GM21381 (cell line): ENCODE measurements around the gene PDHB.
"Not testable (repeated sequence)": the region's sequence is repeated elsewhere in the genome, so short reads cannot be mapped to it uniquely, and the experiment has no call there.

Experiments
- ATAC-seq: cut with Tn5 transposase; IDR thresholded peaks from one replicate; pipeline ENCODE4 v1.9.1; 2021; ENCODE audit warnings: mild to moderate bottlenecking, moderate library complexity; ENCODE audit not compliant: unreplicated experiment

Gene PDHB

DNA sequence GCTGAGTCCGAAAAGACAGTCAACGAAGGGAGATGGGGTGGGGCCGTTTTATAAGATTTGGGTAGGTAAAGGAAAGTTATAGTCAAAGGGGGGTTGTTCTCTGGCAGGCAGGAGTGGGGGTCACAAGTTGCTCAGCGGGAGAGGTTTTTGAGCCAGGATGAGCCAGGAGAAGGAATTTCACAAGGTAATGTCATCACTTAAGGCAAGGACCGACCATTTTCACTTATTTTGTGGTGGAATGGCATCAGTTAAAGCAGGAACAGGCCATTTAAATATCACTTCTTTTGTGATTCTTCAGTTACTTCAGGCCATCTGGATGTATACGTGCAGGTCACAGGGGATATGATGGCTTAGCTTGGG lies 7.3 kb upstream of the PDHB start:
- not testable (repeated sequence) for ATAC-seq

DNA sequence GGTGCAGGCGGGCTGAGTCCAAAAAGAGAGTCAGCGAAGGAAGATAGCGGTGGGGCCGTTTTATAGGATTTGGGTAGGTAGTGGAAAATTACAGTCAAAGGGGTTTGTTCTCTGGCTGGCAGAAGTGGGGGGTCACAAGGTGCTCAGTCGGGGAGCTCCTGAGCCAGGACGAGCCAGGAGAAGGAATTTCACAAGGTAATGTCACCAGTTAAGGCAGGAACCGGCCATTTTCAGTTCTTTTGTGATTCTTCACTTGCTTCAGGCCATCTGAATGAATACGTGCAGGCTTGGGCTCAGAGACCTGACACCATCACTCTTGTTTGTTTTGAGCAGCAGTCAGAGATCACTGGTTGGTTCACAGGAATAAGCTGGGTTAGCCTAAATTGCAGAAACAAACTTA lies 3.6 kb upstream of the PDHB start:
- ATAC-seq: not testable (repeated sequence)

DNA sequence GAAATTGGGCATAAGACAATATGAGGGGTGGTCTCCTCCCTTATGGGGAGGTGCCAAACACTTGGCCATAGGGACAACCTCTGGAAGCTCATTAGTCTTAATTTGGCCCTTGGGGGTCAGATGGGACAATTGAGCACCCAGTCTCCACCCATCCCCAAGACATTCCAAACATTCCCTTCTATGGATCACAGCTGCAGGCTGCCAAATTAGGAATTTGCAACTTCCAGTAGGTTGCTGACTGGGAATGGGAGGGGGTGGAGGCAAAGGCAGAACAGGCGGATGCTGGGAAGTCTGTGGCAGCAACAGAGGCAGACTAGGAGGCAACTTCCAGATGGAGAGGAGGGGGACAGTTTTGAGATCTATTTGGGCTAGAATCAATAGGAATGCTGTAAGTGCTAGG lies 1.4 kb upstream of the PDHB start:
- ATAC-seq: no peak

DNA sequence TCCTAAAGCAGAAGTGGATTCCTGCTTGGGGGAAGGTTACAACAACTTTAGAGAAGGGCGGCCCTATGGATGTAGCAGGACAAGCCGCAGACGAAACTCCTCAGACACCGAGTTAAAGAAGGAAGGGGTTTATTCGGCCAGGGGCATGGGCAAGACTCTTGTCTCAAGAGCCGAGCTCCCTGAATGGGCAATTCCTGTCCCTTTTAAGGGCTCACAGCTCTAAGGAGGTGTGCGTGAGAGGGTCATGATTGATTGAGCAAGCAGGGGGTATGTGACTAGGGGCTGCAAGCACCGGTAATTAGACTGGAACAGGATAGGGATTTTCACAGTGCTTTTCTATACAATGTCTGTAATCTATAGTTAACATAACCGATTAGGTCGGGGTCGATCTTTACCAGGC lies 879 bp upstream of the PDHB start:
- no peak for ATAC-seq

DNA sequence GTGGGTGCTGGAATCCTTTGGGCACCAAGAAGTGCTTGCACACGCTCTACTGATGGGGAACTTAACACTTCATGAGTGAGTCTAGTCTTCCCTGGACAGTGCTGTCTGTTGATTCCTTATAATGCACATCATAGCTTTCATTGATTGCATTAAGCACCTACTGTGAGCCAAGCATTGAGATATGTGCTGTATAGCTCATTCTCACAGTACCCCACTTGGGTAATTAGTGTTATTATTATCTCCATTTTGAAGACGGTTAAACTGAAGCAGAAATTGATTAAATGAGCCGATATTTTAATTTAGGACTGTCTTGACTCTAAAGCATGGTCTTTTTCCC lies 504 bp upstream of the PDHB start:
- no peak for ATAC-seq

DNA sequence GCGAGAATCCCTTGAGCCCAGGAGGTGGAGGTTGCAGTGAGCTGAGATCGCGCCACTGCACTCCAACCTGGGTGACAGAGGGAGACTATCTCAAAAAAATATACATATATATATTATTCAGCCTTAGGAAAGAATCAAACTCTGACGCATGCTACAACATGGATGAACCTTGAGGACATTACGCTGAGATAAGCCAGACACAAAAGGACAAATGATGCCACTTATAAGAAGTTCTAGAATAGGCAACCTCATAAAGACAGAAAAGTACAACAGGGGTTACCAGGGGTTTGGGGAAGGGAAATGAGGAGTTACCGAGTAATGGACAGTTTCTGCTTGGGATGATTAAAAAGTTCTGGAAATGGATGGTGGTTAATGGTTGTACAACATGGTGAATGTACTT lies 727 bp downstream of the PDHB start:
- ATAC-seq: no peak

DNA sequence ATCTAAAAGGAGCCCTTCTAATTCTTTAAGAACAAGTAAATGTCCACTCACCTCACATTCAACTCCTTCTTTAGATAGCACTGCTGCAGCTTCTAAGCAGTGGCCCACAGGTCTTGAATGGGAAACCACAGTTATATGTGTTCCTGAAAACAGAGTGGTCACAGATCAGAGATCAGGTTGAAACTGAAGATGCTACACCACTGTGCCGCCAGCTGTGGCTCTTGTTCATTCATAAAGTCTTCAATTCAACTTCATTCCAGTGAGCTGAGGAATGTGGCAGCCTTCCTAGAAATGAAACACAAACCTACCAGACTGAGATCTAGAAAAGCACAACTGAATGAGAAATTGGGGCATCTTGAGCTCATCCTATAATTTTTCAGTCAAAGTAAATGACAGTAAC lies 4.0 kb downstream of the PDHB start:
- peak; percentile 45 for ATAC-seq

DNA sequence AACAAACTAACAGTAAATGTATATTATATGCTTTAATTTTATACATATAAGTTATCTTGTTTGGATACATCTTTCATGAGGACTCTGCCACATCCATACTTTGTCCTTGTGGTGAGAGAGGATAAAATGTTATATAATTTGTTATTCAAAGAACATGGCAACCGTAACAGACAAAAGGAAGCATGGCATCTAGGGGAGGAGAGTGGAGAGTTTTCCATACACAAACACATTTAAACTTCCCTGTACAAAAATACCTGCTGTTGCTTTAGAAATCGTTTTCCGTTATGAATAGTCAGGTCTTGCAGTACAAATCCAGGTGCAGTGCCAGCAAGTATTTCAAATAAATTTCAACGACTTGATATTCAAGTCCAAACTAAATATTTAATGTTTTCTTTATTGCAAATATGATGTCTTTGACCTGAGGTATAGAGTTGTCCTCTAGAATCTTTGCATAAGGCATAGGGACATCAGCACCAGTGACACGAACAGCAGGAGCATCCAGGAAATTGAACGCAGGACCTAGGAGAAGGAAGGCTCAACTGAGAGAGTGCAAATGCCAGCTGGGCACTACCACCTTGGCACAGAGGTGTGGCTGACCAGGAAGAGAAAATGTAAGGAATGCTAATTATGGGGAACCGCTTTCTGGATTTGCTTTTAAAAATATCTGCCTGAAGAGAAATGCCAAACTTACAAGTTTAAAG lies 5.8 kb downstream of the PDHB start:
- ATAC-seq: no peak

DNA sequence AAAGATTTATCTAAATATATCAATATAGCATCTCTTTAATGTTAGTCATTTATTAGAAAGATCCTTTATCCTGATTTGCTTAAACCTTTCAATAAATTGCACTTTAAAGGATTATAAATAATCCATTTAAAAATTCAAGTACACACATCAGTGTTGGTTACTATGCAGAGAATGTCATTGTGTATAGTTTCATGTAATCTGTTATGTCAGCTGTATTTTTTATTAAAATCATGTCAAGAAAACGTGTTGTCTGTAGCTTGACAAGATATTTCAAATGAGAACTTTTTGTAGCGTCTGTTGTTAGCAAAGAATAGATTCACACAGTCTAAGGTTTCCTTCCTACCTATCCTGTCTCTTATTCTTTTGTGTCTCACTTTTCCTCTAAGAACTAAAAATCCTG lies 7.8 kb downstream of the PDHB start:
- no peak for ATAC-seq

DNA sequence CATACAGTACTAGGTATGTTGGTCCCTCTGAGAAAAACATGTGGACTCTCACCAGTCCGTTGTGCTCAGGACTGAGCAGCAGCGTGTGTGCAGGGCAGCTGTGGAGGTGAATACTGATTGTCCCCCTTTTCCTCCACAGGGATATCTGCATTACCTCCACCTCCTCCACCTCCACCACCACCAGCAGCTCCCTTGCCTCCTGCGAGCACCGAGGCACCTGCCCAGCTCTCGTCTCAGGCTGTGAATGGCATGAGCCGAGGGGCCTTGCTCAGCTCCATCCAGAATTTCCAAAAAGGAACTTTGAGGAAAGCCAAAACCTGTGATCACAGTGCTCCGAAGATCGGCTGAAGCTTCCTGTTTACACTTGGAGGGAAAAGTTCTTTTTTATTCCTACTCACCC lies 9.0 kb downstream of the PDHB start:
- no peak for ATAC-seq

DNA sequence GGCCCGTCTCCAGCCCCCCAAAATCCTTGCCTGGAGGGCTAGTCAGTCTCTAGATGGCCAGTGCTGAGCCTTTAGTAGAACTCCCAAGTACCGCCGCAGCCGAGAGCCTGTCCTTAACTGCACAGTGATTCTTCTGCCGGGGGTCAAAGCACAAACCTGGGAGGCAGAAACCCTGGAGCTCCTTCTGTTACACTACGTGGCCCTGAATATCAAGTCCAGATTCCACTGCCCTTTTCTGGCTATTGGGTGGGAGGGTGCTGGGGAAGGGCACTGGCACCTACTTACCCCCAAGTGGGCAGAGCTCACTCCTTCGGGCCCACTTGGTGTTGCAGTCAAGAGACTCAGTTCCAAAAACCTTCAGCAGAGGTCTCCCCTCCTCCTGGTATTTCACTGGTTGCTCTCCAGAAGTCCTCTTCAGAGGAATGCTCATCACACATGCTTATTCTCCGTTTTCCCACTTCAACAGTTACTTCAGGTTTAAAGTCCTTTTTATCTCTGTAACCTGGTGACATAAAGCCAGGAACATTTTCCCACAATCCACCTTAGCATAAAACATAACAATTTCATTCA lies 10.8 kb downstream of the PDHB start:
- no peak for ATAC-seq

DNA sequence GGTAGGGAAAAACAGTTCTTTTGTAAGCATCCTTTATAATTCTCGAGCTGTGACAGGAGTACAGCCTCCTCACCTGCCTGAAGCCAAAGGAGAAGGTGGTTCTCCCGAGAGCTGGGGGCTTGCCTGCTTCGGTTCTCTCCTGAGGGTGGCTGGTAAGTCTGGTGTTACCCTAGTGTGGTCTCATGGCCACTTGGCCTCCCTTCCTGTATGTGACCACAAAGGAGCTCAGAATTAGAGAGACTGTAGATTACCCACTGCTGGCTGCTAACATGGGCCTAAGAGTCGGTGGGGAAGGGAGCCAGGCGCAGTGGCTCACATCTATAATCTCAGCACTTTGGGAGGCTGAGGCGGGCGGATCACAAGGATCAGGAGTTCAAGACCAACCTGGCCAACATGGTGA lies 12.6 kb downstream of the PDHB start:
- no peak for ATAC-seq

DNA sequence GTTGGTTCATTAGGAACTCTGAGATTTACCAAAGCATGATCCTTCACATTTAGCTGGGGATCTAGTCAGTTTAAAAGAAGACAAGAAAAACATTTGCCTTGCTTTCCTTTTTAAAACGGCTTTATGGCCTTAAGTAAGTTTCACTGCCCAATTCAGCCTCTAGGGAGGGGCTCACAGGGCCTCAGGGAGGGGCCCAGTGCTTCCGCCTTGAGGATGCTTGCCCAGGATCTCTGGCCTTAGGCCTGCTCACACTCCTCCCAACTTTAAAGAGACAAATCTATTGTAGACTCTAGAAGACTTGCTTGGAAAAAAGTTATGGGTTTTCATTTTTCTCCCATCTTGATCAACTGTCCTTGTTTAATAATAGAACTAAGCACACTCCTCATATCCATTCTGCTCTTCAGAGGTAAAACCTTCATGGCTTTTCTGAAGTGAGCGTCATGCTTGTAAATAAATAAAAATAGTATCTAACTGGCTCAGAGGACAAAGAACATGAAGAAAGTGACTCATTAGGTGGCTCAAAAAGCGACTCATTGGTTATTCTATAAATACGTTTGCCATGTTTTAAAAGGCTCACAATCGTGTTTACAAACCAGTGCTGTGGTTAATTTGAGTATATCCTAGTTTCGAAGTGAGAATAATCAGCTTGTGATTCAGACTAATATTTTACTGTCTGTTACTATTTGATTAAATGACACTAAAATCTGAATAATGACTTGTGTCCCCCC lies 13.7 kb downstream of the PDHB start:
- peak; percentile 59 for ATAC-seq

DNA sequence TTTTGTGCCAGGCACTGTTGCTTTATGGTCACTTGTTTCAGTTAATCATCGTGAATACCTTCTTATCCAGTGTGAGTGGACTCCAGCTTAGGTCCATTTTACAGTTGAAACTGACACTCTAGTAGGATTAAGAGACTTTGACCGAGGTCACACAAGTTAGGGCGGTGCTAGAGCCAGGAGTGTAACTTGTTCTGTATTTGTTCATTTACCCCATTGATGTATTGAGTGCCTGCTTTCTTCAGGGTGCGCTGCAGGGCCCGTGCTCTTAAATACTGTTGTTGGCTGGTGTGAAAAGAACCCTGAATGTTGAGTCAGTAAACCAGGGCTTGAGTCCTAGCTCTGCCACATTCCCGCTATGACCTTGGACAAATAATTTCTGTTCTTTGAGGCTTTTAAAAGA lies 15.4 kb downstream of the PDHB start:
- ATAC-seq: no peak

DNA sequence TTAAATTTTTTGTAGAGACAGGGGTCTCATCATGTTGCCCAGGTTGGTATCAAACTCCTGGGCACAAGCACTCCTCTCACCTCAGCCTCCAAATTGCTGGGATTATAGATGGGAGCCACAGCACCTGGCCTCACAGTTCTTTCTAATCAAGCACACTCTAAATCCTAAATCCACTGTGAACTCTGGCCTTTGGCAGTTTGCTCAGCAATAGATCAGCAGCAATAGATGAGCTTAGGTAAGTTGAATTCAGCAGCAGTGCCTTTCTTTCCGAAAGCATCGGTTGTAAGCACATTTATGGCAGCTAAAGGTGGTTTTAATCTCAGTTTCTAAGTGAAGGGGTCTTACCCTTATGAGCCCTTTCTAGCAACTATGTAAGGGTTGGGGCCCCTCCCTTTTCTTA lies 16.6 kb downstream of the PDHB start:
- no peak for ATAC-seq

DNA sequence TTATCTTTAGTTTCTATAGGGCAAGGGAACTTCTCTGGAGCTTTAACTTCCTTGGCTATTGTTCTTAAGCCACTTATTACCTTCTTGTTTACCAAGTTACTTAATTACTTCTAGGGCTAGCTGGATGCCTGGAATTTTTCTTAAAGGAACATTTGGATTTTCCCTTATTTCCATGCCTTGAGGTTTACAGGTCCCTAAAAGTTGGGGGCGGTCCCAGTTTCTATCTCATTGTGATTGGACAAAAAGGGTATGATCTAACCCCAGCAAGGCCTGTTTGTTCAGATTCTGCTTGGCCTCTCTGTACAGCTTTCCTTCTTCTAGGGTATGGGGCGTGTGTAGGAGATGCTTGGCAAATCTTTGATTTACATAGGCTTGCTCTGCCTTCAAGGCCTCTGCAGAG lies 17.4 kb downstream of the PDHB start:
- ATAC-seq: no peak

DNA sequence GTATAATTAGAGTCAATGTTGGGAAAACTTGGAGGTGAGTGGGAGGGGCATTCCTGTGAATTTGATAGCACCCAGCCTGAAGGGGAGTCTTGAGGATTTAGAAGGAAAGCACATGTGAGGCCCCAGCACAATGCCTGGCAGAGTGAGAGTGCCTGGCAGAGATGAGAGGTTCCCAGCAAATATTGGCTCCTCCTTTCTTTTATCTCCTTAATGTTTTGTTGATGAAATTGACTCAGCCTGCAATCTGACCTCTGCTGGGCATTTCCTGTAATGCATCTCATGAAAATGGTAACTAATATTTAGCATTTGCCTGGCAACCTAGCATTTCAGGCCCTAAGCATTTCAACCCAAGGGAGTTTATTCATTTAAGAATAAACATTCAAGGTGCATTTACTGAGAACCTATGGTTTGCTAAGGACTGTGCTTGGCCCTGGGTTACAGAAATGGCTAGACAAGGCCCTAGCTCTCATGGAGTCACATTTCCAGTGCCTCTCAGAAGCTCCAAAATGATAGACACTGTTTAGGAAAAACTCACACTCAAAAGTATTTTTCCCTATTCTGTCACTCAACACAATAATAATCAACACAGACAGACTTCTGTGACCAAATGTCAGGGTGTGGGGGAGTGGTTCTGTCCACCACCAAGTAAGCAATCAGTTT lies 19.0 kb downstream of the PDHB start:
- ATAC-seq: no peak

DNA sequence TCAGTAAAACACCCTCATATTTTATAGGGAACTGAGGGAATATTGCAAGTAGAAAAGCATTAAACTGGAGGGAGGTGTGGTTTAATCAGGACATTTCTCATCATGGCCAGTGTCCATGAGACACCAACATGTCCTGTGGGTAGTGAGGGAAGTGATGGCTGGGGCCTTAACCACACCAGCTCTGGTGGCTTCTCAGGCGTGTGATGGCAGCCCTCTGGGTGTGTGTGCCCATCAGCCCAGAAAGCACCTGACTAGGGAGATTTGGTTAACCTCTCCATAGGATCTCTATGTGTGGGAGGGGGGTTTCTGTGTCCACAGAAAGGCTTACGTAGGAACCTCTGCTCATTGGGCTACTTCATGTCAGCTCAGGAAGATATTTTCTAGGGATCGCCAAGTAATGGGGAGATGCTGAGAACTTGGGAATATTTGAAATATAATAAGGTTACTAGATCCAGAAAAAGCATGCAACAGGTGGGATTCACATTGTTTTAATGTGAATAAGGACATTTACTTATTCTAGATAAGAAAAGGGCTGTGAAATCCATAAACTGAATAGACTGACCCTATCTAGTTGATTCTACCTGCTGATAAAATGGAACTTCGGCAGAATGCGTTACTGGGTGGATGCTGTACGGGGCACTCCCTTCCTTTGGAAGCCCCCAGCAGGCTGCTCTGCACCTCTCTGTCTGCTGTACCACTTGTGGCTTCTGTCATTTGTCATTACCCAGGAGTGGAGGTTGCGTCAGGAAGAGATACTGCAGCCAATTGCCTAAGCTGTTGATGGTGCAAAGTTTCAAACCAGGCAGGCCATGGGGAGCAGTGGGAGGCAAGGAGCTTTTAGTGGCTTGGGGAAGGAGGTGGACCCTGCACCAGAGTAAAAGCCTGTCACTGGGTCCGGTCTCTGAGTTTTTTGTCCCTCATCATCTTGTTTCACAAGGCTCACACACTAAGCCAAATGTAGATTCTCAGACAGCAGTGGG lies 21.5 kb downstream of the PDHB start:
- ATAC-seq: no peak

DNA sequence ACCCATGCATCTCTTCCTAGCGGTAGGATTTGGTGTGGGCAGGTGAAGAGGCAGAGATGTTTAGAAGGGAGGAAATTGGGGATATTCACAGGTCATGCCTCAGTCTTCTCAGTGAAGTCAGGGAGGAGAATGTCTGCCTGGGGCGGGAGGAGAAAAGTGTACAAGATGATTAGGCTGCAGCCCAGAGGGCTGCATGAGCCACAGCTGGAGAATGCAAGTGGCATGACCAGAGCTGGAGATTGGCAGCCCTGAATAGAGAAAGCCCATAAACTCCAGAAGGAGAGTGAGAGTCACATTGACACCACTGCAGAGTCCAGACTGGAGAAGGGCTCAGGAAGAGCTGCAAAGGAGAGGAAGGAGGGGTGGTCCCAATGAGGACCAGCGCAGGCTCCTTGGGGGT lies 22.6 kb downstream of the PDHB start:
- no peak for ATAC-seq

DNA sequence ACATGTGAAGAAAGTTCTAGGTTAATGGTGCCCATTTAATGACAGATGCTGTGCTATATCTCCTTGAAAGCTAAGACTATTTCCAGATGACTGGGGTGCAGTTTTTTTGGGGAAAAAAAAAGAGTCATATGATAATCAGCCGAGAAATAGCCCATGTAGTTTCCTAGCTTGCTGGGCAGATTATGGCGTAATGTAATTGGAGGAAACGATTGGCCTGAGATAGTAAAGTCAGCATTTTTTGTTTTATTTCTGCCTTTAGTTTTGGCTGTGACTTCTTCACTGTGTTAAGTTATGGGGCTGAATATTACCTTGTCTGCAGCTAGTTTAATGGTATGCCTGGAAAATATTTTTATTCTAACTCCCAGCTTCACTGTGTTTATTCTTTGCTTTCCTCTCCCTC lies 24.0 kb downstream of the PDHB start:
- no peak for ATAC-seq

DNA sequence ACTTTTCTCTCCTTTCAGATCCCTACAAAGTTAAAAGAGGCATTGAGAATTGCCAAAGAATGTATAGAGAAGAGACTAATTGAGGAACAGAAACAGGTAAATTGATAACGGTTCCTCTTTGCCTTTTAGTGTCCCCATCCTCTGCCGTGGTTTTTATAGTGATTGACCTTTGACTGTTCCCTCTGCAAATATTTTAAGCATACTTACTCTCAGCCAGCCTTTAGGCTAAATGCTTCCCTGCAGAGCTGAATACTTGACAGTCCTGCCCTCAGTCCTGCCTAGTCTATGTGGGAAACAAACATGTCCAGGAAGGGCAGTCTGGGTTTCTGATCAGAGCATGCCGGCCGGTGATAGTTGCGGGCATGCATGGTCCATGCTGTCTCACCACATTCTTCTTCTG lies 24.7 kb downstream of the PDHB start:
- ATAC-seq: no peak
